Neural progenitor cell (in vitro differentiated cells): ENCODE results near the gene METTL16.

ENCODE experiments used
- CTCF ChIP-seq: fragments of 200-600 bp; sonication (generic); IDR thresholded peaks from 2 replicates; pipeline ENCODE4 v1.5.1; 2017; ENCODE audit warnings: antibody characterized with exemption, mild to moderate bottlenecking
- EZH2 ChIP-seq: fragments of 200-600 bp; sonication (generic); IDR thresholded peaks from 2 replicates; pipeline ENCODE4 v1.6.1; 2017; ENCODE audit warnings: antibody characterized with exemption, mild to moderate bottlenecking, moderate library complexity

GRCh38 chr17:2442166-2442565 lies 69.5 kb downstream of the METTL16 start:
- TF ChIP-seq EZH2, result no peak
- no peak for TF ChIP-seq CTCF
